K562 (cell line): ENCODE results near the gene ALKBH4. TPM values are rescaled to one million over a fixed set of nuclear protein-coding genes. Genes with fewer than 3 reads are reported as not detected.

Experiments
- ATAC-seq: fragments of 200-7000 bp; cut with Tn5 transposase; 3 replicates; pipeline ENCODE4 v1.9.1; 2020; ENCODE audit warnings: moderate library complexity
- BruUV-seq: library from RNA; stranded (reverse); fragments of 400-500 nt; replicated peaks from 2 replicates; lab custom pipeline; 2021; lab: Mats Ljungman, UMichigan
- CTCF ChIA-PET: fragments of 300-600 bp; formaldehyde crosslinking; extraction: SDS; loops from one replicate; lab custom pipeline; 2021; ENCODE audit warnings: low intra/inter-chr PET ratio; lab: Yijun Ruan, JAX
- POLR2A ChIA-PET: fragments of 300-600, 350-650 bp; sonication (Branson Sonifier 250); formaldehyde crosslinking; extraction: SDS; loops from one replicate; lab custom pipeline; 2021; ENCODE audit warnings: antibody characterized with exemption, inconsistent platforms; lab: Yijun Ruan, JAX
- DNase-seq, 4 experiments: peaks; one replicate each; pipeline versions ENCODE4 v3.0.0 to v3.0.0-alpha.2; 2011 to 2018; ENCODE audit warnings: low spot score in 3 of 4, mixed read lengths in 3 of 4; ENCODE audit errors: extremely low read depth in 1 of 4
- FAIRE-seq: peaks from 2 replicates; lab custom pipeline; 2011; peaks lifted over from hg19 to GRCh38; lab: Jason Lieb, UNC
- H2AFZ ChIP-seq: 2 replicates; pipeline ENCODE4 v1.6.0; 2011; ENCODE audit warnings: low read depth, low read length, control low read depth, inconsistent platforms
- H3K27ac ChIP-seq: fragments of 200-600 bp; 3 replicates; pipeline ENCODE4 v1.8.0; 2011; ENCODE audit warnings: low read depth, mild to moderate bottlenecking, control low read depth, inconsistent platforms, low read length, moderate library complexity, mixed read lengths; ENCODE audit errors: extremely low read depth
- H3K27me3 ChIP-seq, 2 experiments: fragments of 300-600 bp in 1 of 2; 2 replicates in 1 of 2; 3 replicates in 1 of 2; pipeline versions ENCODE4 v1.6.0 to v1.8.0; 2011; ENCODE audit warnings: inconsistent platforms in 2 of 2, low read length in 2 of 2, mild to moderate bottlenecking in 1 of 2, mixed read lengths in 1 of 2, moderate library complexity in 1 of 2; ENCODE audit not compliant: control insufficient read depth in 2 of 2, insufficient read depth in 2 of 2
- H3K36me3 ChIP-seq: fragments of 300-600 bp; 3 replicates; pipeline ENCODE4 v1.8.0; 2011; ENCODE audit warnings: mild to moderate bottlenecking, low read length, inconsistent platforms; ENCODE audit not compliant: control insufficient read depth, insufficient read depth
- H3K4me1 ChIP-seq, 2 experiments: fragments of 200-600 bp in 1 of 2; replicated peaks in 1 of 2; 2 replicates in 1 of 2; 3 replicates in 1 of 2; pipeline versions ENCODE4 v1.5.1 to v1.8.0; 2011; ENCODE audit warnings: inconsistent platforms in 2 of 2, low read length in 2 of 2, mild to moderate bottlenecking in 1 of 2, mixed read lengths in 1 of 2, moderate library complexity in 1 of 2; ENCODE audit not compliant: control insufficient read depth in 2 of 2, insufficient read depth in 2 of 2
- H3K4me2 ChIP-seq: 2 replicates; pipeline ENCODE4 v1.6.1; 2011; ENCODE audit warnings: low read length, control low read depth, inconsistent platforms, mixed read lengths; ENCODE audit not compliant: insufficient read depth
- H3K4me3 ChIP-seq: fragments of 200-600 bp; sonication (generic), shearing (Covaris generic); 2 replicates; pipeline ENCODE4 v1.5.1; 2016; ENCODE audit warnings: control low read depth, inconsistent platforms
- H3K79me2 ChIP-seq: fragments of 200-600 bp; 3 replicates; pipeline ENCODE4 v1.8.0; 2011; ENCODE audit warnings: low read length, inconsistent platforms; ENCODE audit not compliant: control insufficient read depth, insufficient read depth
- H3K9ac ChIP-seq, 2 experiments: 2 replicates each; pipeline versions ENCODE4 v1.6.0 to v1.6.1; 2011; ENCODE audit warnings: low read depth in 2 of 2, low read length in 2 of 2, control low read depth in 1 of 2, inconsistent platforms in 1 of 2, mild to moderate bottlenecking in 1 of 2, mixed read lengths in 1 of 2; ENCODE audit not compliant: insufficient read depth in 1 of 2
- H3K9me1 ChIP-seq: one replicate; pipeline ENCODE4 v1.6.0; 2011; ENCODE audit warnings: inconsistent platforms, mild to moderate bottlenecking, low read length, moderate library complexity; ENCODE audit not compliant: control insufficient read depth, insufficient read depth
- H3K9me3 ChIP-seq: replicated peaks from 2 replicates; pipeline ENCODE4 v1.5.1; 2011; ENCODE audit warnings: low read depth, low read length, inconsistent platforms; ENCODE audit not compliant: control insufficient read depth, insufficient read depth
- H4K20me1 ChIP-seq: replicated peaks from 2 replicates; pipeline ENCODE4 v1.6.1; 2011; ENCODE audit warnings: low read length, inconsistent platforms, mixed read lengths; ENCODE audit not compliant: control insufficient read depth, insufficient read depth
- BDP1 ChIP-seq: IDR thresholded peaks from 3 replicates; pipeline ENCODE4 v1.6.1; 2011; ENCODE audit not compliant: insufficient read length, insufficient read depth
- CBX5 ChIP-seq: IDR thresholded peaks from 2 replicates; pipeline ENCODE4 v1.6.1; 2014; ENCODE audit warnings: low read depth, borderline replicate concordance
- ELF4 ChIP-seq: fragments of 450-650 bp; formaldehyde crosslinking; IDR thresholded peaks from 2 replicates; pipeline ENCODE4 v1.4.0; 2022; ENCODE audit warnings: missing genetic modification characterization
- GABPA ChIP-seq: fragments of 200-800 bp; sonication (Bioruptor generic); conservative IDR thresholded peaks from 2 replicates; pipeline ENCODE4 v1.6.1; 2016; ENCODE audit warnings: low read depth, missing genetic modification characterization, missing compliant biosample characterization
- MAX ChIP-seq: sonication (generic); formaldehyde crosslinking; IDR thresholded peaks from 2 replicates; pipeline ENCODE4 v1.9.0; 2022; ENCODE audit warnings: mild to moderate bottlenecking, missing genetic modification reagents
- NCOA4 ChIP-seq: fragments of 450-650 bp; IDR thresholded peaks from 2 replicates; pipeline ENCODE4 v1.6.1; 2018; ENCODE audit warnings: mild to moderate bottlenecking; ENCODE audit not compliant: partially characterized antibody
- PTTG1 ChIP-seq: fragments of 450-650 bp; IDR thresholded peaks from 2 replicates; pipeline ENCODE4 v1.6.1; 2016; ENCODE audit warnings: low read depth, mild to moderate bottlenecking, missing genetic modification characterization, missing compliant biosample characterization
- SMARCB1 ChIP-seq: IDR thresholded peaks from 2 replicates; pipeline ENCODE4 v1.6.1; 2011; ENCODE audit warnings: improper control_type of control experiment, low read depth; ENCODE audit not compliant: insufficient read length
- SOX6 ChIP-seq: fragments of 450-650 bp; IDR thresholded peaks from 2 replicates; pipeline ENCODE4 v1.6.1; 2014; ENCODE audit warnings: mild to moderate bottlenecking
- TOE1 ChIP-seq, 2 experiments: fragments of 450-650 bp in 1 of 2; sonication (generic) in 1 of 2; formaldehyde crosslinking in 1 of 2; IDR thresholded peaks; 2 replicates each; pipeline versions ENCODE4 v1.7.1 to v1.8.0; 2016 to 2022; ENCODE audit warnings: borderline replicate concordance in 2 of 2, mild to moderate bottlenecking in 2 of 2, antibody characterized with exemption in 1 of 2, inconsistent platforms in 1 of 2, low read depth in 1 of 2, missing genetic modification reagents in 1 of 2, moderate library complexity in 1 of 2
- ZBED1 ChIP-seq: IDR thresholded peaks from 2 replicates; pipeline ENCODE4 v1.6.1; 2014
- ZC3H11A ChIP-seq: IDR thresholded peaks from 2 replicates; pipeline ENCODE4 v1.6.1; 2012; ENCODE audit warnings: low read depth, low read length, improper control_type of control experiment
- ZC3H4 ChIP-seq: sonication (generic); formaldehyde crosslinking; IDR thresholded peaks from 2 replicates; pipeline ENCODE4 v1.9.0; 2021; ENCODE audit warnings: missing genetic modification reagents, borderline replicate concordance
- ZNF165 ChIP-seq: fragments of 250-450 bp; sonication (Bioruptor Pico); IDR thresholded peaks from 2 replicates; pipeline ENCODE4 v1.4.0; 2020; ENCODE audit warnings: borderline replicate concordance
- ZNF79 ChIP-seq: fragments of 250-450 bp; sonication (Bioruptor Pico); IDR thresholded peaks from 2 replicates; pipeline ENCODE4 v1.4.0; 2020; ENCODE audit warnings: low read depth, mild to moderate bottlenecking, moderate library complexity
- WGBS: fragments of 100-300 bp; shearing (Covaris generic); methylation state at CpG from one replicate; pipeline ENCODE4 v1.1.6; 2016; ENCODE audit warnings: low coverage, mixed read lengths; ENCODE audit not compliant: insufficient coverage; ENCODE audit errors: missing lambda C conversion rate; 5-methylcytosine and 5-hydroxymethylcytosine counted together
- in situ Hi-C: fragments of 300-500 bp; cut with MboI; formaldehyde crosslinking; loops from 4 replicates; pipeline ENCODE4 v1.15.0; 2018; ENCODE audit warnings: inconsistent platforms, mixed read lengths
- intact Hi-C: fragments of 100-400 bp; cut with micrococcal nuclease; formaldehyde crosslinking; loops from 2 replicates; pipeline ENCODE4 v1.14.2; 2022
- polyA plus RNA-seq, 8 experiments: library from polyadenylated mRNA; depleted of rRNA in 4 of 8; stranded (reverse) in 5 of 8; unstranded in 3 of 8; fragments of >200 nt; fragmentation: Nextera tagmentation in 2 of 8; fragmentation: Illumina TruSeq in 1 of 8; extraction: Ambion mirVana in 2 of 8; extraction: Trizol in 1 of 8; gene quantifications; 2 replicates each; pipeline versions ENCODE4 v1.2.1 to v1.2.3, GENCODE V29; 2011 to 2014; ENCODE audit warnings: inconsistent platforms in 1 of 8, missing spikeins in 1 of 8
- total RNA-seq, 7 experiments: library from RNA; depleted of rRNA in 6 of 7; stranded (reverse); fragments of >200 nt in 6 of 7; fragmentation: Illumina TruSeq in 2 of 7; extraction: Trizol in 2 of 7; gene quantifications; 2 replicates each; pipeline versions ENCODE4 v1.2.1 to v1.2.3, GENCODE V29; 2011 to 2021; ENCODE audit warnings: low replicate concordance in 1 of 7
- TF ChIP-seq, protein P1 (sequence below): fragments of 450-650 bp; conservative IDR thresholded peaks from 2 replicates; pipeline ENCODE4 v1.6.1; 2016; ENCODE audit warnings: missing genetic modification characterization, low read depth, mild to moderate bottlenecking, control low read depth, missing compliant biosample characterization
- TF ChIP-seq, protein P2 (sequence below): fragments of 250-450 bp; sonication (Bioruptor Pico); IDR thresholded peaks from 2 replicates; pipeline ENCODE4 v1.5.0; 2021; ENCODE audit warnings: mild to moderate bottlenecking, moderate library complexity

The ALKBH4 gene
- total and polyA plus RNA-seq, 9 of the 15 experiments (the other 6 are each of a cell fraction or from before 2014, with no cell fraction given), result 4.6 to 21.4 (median 11.8) TPM

DNA sequence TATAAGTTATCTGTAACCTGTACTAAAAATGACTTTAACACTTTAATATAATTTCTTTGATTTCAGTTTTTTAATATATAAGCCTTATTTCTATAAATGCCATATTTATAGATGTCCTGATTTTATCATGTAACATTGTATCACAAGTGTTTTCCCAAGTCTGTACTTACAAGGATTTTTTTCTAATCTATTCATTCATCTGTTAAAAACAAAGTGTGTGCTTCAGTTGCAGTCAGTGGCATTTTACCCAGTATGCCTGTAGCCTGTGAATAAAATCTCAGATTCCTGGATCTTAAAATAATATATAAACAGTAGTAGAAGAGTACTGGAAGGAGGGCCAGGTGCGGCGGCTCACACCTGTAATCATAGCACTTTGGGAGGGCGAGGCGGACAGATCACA lies 51.1 kb downstream of the ALKBH4 start:
- ChIA-PET CTCF (no interaction called here), POLR2A (interaction anchor here (1.0 kb wide), 1 partner anchor 9 kb away, joined by 5 read pairs; no protein-coding TSS in a partner anchor)
- no peaks in the 10 kb centered on the region for H3K27me3 ChIP-seq
- intact Hi-C loops (no loop called here), in situ Hi-C loops (no loop called here)
- peaks cover 83% of the 10 kb centered on the region for H3K36me3 ChIP-seq
- H3K4me2 ChIP-seq, result no peak overlapping the region
- H3K9ac ChIP-seq, result no peak overlapping the region
- H3K27ac ChIP-seq, result no peak overlapping the region
- peaks cover 9% of the 10 kb centered on the region for H4K20me1 ChIP-seq
- 0 out of 2 replicates have a peak, but pooled peaks cover 3% of the 10 kb centered on the region for H3K9me3 ChIP-seq
- no peak for TF ChIP-seq GABPA (tag)
- no peak for TF ChIP-seq NCOA4
- TF ChIP-seq ZC3H11A, result no peak
- no peak for TF ChIP-seq PTTG1
- no peak for TF ChIP-seq ZBED1
- TF ChIP-seq TOE1 (IDR thresholded peaks at IDR 0.05; ENCODE audit: borderline replicate concordance), result no peak
- no peak for TF ChIP-seq TOE1 (CRISPR knock-in tag; IDR thresholded peaks at IDR 0.05; ENCODE audit: borderline replicate concordance, low read depth)
- no peak for TF ChIP-seq ZNF165 (CRISPR knock-in tag)
- TF ChIP-seq, protein P1, sequence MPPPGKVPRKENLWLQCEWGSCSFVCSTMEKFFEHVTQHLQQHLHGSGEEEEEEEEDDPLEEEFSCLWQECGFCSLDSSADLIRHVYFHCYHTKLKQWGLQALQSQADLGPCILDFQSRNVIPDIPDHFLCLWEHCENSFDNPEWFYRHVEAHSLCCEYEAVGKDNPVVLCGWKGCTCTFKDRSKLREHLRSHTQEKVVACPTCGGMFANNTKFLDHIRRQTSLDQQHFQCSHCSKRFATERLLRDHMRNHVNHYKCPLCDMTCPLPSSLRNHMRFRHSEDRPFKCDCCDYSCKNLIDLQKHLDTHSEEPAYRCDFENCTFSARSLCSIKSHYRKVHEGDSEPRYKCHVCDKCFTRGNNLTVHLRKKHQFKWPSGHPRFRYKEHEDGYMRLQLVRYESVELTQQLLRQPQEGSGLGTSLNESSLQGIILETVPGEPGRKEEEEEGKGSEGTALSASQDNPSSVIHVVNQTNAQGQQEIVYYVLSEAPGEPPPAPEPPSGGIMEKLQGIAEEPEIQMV (tag), result no peak
- no peak for TF ChIP-seq BDP1
- TF ChIP-seq CBX5, result no peak
- TF ChIP-seq ZC3H4 (CRISPR knock-in tag), result no peak
- TF ChIP-seq MAX (CRISPR knock-in tag), result no peak
- no peak for TF ChIP-seq ELF4
- TF ChIP-seq SMARCB1, result no peak
- TF ChIP-seq SOX6, result no peak
- TF ChIP-seq ZNF79 (CRISPR knock-in tag), result no peak
- TF ChIP-seq, protein P2, sequence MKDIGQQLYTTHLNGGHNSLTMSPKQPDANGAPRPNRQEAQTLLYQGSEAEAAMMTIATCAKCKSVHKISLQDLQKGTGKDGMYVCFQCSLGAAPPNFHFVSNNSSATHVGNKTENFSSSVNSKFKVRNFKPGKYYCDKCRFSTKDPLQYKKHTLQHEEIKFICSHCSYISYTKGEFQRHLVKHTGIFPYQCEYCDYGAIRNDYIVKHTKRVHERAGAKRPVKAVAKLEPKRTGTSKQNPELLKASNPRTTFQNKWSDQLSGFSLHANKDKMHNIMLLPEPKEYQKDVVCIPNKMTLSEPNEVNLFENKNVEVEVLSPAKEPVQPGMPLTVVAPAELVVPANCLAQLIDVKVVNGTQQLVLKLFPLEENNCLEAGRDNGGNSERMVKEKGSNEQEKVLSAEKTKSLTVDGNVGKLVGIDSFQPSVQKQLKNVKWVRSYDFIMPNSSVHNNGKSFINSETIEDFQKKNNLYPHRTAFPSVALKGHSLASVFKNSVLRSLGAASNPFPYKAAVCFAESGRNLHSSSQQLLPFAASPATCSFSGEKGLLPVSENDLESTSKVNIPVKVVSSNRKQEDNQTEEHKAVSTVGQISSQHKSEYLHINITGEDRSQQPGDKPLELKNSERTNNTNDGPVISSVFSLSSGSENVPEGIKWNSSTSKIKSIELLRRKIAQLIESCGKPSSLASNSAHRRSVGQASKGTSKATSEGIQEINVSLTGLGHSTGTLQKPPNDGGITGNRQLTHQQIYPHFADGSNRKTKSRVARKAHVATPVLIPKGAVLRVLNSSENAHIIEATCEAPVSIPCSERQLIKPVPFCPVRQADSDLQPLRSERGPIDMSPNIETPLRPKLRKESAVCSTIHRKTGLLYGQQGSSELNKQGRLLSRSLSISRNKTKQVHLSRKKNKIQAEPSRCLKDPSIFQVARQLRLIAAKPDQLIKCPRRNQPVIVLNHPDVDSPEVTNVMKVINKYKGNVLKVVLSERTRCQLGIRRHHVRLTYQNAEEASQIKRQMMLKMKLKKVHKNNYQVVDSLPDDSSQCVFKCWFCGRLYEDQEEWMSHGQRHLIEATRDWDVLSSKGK (CRISPR knock-in tag), result no peak
- no peak overlapping the region for H3K4me3 ChIP-seq
- ATAC-seq (no peak), FAIRE-seq (no peak), DNase-seq (no peak)
- H3K79me2 ChIP-seq, result peaks cover 9% of the 10 kb centered on the region; the same call in 2 of the 3 replicates
- H3K4me1 ChIP-seq, result peaks cover 3 to 4% of the 10 kb centered on the region in 2 experiments; a peak in 3 of 5 replicates
- H3K9me1 ChIP-seq, result no peaks in the 10 kb centered on the region
- no TSS peak for BruUV-seq
- H2AFZ ChIP-seq, result no peak overlapping the region
- 100% methylated on average over 4 of the region's 4 CpGs for WGBS
